Jurkat, Clone E6-1 (cell line): ENCODE results near the gene DMXL1.
"Not testable (repeated sequence)": the region's sequence is repeated elsewhere in the genome, so short reads cannot be mapped to it uniquely, and the experiment has no call there.

ENCODE experiments used
- DNase-seq: peaks from one replicate; pipeline ENCODE4 v3.0.0-alpha.2; 2011; ENCODE audit warnings: low read depth, low spot score
- H3K4me3 ChIP-seq: 2 replicates; pipeline ENCODE4 v1.5.1; 2011; ENCODE audit warnings: mild to moderate bottlenecking, low read length, control low read depth, moderate library complexity

The DMXL1 gene

GRCh38 chr5:119185512-119185911, 114.6 kb downstream of the DMXL1 start:
- DNase-seq, H3K4me3 ChIP-seq: not testable (repeated sequence)

- peak; percentile 28 for DNase-seq
- H3K4me3 ChIP-seq = no peak overlapping the region
These were observed 117.1 kb downstream of the DMXL1 start for GRCh38 chr5:119187776-119188529.

GRCh38 chr5:119190470-119191095, 119.7 kb downstream of the DMXL1 start:
- H3K4me3 ChIP-seq = no peak overlapping the region

GRCh38 chr5:119191944-119192343, 121.1 kb downstream of the DMXL1 start:
- no peak overlapping the region for H3K4me3 ChIP-seq
- no peak for DNase-seq

More at GRCh38 chr5:119190470-119191095, 119.7 kb downstream of the DMXL1 start:
- DNase-seq = peak; percentile 12

GRCh38 chr5:119200795-119201194, 129.9 kb downstream of the DMXL1 start:
- no peak overlapping the region for H3K4me3 ChIP-seq
- DNase-seq = no peak

GRCh38 chr5:119207105-119207504, 136.2 kb downstream of the DMXL1 start:
- no peak overlapping the region for H3K4me3 ChIP-seq
- DNase-seq = no peak

- H3K4me3 ChIP-seq = no peak overlapping the region
- no peak for DNase-seq
These were observed 141.1 kb downstream of the DMXL1 start for GRCh38 chr5:119212026-119212425.

- no peak overlapping the region for H3K4me3 ChIP-seq
- no peak for DNase-seq
These were observed 141.8 kb downstream of the DMXL1 start for GRCh38 chr5:119212676-119213075.

- H3K4me3 ChIP-seq = no peak overlapping the region
- DNase-seq = no peak
These were observed 146.3 kb downstream of the DMXL1 start for GRCh38 chr5:119217183-119217582.

GRCh38 chr5:119218830-119219782, 148.2 kb downstream of the DMXL1 start:
- DNase-seq = no peak

GRCh38 chr5:119220576-119221197, 149.8 kb downstream of the DMXL1 start:
- H3K4me3 ChIP-seq = no peak overlapping the region
- no peak for DNase-seq

More at GRCh38 chr5:119218830-119219782, 148.2 kb downstream of the DMXL1 start:
- no peak overlapping the region for H3K4me3 ChIP-seq

- no peak overlapping the region for H3K4me3 ChIP-seq
- no peak for DNase-seq
These were observed 150.4 kb downstream of the DMXL1 start for GRCh38 chr5:119221330-119221729.

- no peak for DNase-seq
- H3K4me3 ChIP-seq = no peak overlapping the region
These were observed 159.1 kb downstream of the DMXL1 start for GRCh38 chr5:119229950-119230349.

- no peak overlapping the region for H3K4me3 ChIP-seq
- no peak for DNase-seq
These were observed 167.6 kb downstream of the DMXL1 start for GRCh38 chr5:119238265-119239118.

- DNase-seq = no peak
These were observed 168.2 kb downstream of the DMXL1 start for GRCh38 chr5:119239119-119239417.

GRCh38 chr5:119239826-119240225, 168.9 kb downstream of the DMXL1 start:
- H3K4me3 ChIP-seq, DNase-seq: not testable (repeated sequence)

More at GRCh38 chr5:119239119-119239417, 168.2 kb downstream of the DMXL1 start:
- no peak overlapping the region for H3K4me3 ChIP-seq

GRCh38 chr5:119243888-119244287, 173.0 kb downstream of the DMXL1 start:
- no peak overlapping the region for H3K4me3 ChIP-seq
- DNase-seq = no peak
